GM11168 (cell line): Measurements from ENCODE around the gene IVD.
"Not testable (repeated sequence)": the region's sequence is repeated elsewhere in the genome, so short reads cannot be mapped to it uniquely, and the experiment has no call there.

ENCODE experiments used
- in situ Hi-C: fragments of 300-500 bp; cut with MboI; formaldehyde crosslinking; loops from one replicate; pipeline ENCODE4 v1.12.0; 2022; ENCODE audit warnings: low sequenced_read_pairs; ENCODE audit not compliant: unreplicated experiment

The IVD gene

DNA sequence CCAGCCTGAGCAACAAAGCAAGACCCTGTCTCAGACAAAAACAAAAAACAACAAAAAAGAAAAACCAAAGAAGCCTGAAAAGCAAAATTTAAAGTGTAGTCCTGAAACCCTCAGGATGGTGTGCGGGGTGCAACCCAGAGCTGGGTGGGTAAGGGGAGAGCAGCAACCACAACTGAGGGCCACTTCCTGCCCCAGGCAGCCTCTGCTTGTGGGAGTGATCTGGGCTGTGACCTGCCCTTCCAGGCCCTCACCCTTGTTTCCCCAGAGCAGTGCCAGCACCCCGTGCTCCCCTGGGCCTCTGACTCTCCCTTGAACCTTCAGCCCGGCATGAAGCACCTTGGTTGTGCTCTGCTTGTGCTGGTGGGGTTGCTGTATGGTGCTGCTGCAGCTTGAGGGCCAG lies 48.3 kb downstream of the IVD start:
- in situ Hi-C loops = not testable (repeated sequence)

GRCh38 chr15:40454904-40455391 lies 49.4 kb downstream of the IVD start:
- in situ Hi-C loops = no loop called here

DNA sequence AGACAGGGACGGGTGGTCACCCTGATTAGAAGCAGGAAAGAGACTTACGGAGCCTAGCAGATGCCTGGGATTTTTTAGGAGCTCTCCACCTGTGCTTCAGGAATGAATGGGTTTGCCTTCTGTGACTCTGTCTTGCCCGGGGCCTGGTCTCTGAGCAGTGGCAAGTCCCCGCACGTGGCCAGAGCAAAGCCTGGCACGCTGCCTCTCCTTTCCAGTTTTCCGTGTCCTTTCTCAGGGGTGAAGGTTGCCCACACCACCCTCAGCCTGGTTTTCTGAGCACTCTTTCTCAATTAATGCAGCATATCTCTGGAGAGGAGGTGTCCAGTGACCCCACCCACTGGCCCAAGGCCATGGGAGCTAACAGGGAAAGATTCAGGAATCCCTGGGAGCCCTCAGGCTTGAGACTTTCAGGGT lies 50.7 kb downstream of the IVD start:
- in situ Hi-C loops = no loop called here

GRCh38 chr15:40456738-40457137 lies 51.1 kb downstream of the IVD start:
- in situ Hi-C loops = no loop called here

- in situ Hi-C loops = no loop called here
Measured at GRCh38 chr15:40458495-40459371, 53.1 kb downstream of the IVD start.

- in situ Hi-C loops = no loop called here
Measured at GRCh38 chr15:40459391-40460015, 53.9 kb downstream of the IVD start.

GRCh38 chr15:40460404-40460803 lies 54.8 kb downstream of the IVD start:
- in situ Hi-C loops = no loop called here

DNA sequence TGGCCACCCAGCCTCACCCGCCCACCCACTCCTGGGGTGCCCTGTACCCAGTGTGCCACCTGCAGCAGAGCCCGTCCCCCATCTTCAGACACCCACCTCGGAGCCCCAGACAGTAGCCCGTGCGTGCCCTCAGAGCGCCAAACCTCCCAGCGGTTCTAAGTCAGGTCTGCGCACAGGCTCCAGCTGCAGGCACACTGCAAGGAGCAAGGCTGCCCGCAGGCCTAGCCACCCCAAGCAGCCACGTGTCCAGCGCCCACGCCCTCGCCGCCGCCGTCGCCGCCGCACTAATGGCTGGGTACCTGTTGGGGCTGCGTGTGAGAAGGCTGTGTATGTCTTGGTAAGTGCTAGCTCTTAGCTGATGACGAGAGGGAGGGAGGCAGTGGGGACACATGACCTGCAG lies 56.4 kb downstream of the IVD start:
- in situ Hi-C loops = no loop called here

DNA sequence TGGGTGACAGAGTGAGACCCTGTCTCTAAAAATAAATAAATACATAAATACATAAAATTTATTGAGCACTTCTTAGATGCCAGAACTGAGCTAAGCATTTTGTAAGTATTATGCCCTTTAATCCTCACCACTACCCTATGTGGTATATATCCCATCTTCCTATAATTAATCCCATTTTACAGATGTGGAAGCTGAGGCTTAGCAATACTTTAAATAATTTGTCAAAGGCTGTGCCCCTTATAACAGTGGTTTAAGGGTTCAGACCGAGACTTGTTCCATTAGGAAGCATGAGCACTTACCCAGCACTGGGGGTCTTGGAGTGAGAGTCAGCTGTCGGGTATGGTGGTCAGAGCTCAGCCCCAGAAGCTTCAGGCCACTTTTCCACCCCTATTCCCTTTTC lies 57.7 kb downstream of the IVD start:
- in situ Hi-C loops = no loop called here

DNA sequence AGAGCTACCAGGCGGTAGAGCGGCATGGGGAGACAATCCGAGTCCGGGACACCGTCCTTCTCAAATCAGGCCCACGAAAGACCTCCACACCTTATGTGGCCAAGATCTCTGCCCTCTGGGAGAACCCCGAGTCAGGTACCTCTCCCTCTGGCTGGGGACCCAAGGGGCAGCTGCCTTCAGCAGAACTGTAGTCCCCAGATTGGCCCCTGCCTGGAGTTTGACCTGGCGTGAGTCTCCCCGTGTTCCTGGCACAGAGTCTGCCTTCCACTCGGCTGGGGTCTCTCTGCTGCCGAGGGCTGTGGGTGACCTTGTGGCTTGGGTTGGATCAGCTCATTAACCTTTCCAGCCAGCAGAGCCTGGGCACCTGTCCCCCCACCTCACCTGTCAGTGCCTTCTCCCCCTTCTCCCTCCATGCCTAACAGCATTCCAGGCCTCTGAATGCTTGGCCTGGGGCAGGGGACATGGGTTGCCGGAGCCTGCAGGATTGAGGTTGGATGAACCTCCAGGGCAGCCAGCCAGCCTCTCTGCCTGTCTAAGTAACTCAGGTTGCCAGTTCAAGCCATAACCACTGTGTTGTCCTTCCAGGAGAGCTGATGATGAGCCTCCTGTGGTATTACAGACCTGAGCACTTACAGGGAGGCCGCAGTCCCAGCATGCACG lies 58.4 kb downstream of the IVD start:
- in situ Hi-C loops = no loop called here

GRCh38 chr15:40464595-40465185 lies 59.1 kb downstream of the IVD start:
- in situ Hi-C loops = no loop called here

DNA sequence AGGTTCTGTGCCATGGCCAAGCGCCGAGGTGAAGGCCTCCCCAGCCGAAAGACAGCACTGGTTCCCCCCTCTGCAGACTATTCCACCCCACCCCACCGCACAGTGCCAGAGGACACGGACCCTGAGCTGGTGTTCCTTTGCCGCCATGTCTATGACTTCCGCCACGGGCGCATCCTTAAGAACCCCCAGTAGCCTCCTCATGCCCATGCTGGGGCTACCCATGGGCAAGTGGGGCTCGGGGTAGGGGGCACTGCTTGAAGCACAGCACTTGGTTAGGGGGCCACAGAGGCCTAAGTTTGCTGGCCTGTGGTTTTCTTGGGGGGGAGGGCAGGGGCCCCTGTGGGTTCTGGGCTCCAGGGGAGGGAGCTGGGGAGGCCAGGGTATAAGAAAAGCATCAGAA lies 60.3 kb downstream of the IVD start:
- in situ Hi-C loops = no loop called here

GRCh38 chr15:40466426-40467260 lies 61.0 kb downstream of the IVD start:
- in situ Hi-C loops = no loop called here

GRCh38 chr15:40467261-40467615 lies 61.6 kb downstream of the IVD start:
- in situ Hi-C loops = no loop called here

DNA sequence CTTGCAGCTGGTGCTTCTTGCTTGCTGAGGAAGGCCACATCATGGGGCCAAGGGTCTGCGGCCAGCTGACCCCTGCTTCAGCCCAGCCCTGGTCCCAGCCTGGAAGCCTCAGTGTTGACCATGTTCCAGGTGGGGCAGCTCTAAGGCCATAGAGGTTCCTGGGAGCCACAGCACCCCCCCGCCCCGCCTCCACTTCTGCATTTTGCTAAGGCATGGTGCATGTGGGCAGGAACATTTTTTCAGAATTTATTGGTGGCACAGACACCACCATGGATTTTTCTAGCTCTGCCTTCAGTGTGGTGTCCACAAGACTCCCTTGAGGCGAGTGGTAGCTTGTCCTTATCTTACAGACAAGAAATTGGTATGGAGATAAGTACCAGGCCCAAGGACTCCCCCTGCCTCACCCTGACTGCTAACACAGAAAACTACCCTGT lies 63.3 kb downstream of the IVD start:
- in situ Hi-C loops = no loop called here

DNA sequence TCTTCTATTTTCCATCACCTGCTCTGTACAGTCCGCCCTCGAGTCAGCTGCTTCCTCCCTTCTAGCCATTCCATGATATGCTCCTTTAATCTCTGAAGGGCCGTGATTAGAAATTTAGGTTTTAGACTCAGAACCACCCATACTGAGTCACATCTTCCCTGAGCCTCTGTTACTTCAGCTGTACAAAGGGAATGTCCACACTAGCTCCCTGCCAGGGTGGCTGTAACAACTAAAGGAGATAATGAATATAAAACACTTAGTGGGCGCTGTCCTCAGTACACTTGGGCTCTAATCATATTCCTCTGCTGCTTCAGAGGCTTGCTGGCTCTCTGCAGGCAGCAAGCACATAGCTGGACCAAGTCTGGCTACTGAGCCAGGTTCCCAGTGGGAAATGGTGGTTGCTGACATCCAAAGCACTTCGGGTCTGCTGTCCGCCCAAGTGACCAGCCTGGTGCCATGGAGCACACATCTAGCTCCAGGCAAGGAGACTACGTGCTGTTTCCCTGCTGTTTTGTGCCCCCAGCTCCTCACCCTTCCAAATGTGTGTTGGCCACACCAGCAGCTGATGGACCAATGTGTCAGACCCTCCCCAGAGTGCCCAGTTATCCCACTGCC lies 64.3 kb downstream of the IVD start:
- in situ Hi-C loops = no loop called here

GRCh38 chr15:40470423-40471104 lies 65.0 kb downstream of the IVD start, which contains the start of gene CHST14:
CHST14 (plus strand) TSS chr15:40470984; CDS start chr15:40471214, 230 bp downstream.
- in situ Hi-C loops = no loop called here
